ENCODE measurements around the gene MKNK2.

- TF ChIP-seq POLR2AphosphoS5 (IDR thresholded peaks at IDR 0.05) (peak; percentile 59 to 60 (median 59)), CTCF (IDR thresholded peaks at IDR 0.05) (no peak)
Observed at GRCh38 chr19:2053601-2054389, 2.8 kb upstream of the MKNK2 start.

Data from transverse colon (tissue), 4 donors.